ENCODE measurements around the gene CFAP65.

Gene CFAP65

DNA sequence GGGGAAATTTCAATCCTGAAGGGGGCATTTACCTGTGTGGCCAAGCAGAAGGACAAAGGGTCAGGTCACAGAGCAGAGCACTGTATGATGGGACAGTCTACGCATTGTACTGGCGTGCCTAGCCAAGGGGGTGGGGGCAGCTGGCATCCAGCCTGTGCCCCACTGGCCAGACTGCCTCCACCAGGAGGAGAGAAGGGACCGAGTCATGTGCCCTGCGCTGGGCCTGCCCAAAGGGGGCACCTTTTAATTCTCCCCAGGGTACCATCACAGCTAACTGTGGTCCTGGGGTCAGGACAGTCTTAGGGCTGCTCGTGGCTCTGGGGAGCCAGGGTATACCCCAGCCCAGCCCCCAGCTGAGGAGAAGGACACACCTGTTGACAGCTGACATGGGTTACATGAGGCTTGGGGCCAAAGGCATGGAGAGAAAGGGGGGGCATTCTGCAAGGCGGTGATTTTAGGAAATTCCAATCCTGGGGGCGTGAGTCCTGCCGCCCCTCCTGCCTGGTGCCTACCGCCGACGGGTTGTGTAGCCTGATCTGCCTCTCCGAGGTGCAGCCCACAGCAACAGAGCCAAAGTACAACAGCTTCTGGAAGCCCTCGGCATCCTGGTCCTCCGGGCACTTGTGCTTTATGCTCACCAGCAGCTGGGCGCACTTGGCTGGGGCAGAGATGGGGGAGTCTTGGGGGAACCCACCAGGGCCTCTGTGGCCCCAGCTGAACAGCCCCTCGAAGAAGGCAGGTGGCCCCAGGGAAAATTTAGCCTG, 11.0 kb downstream of the CFAP65 start:
- no peak for DNase-seq

GRCh38 chr2:219029829-219030165, 11.5 kb downstream of the CFAP65 start:
- peak; percentile 68 for DNase-seq

DNA sequence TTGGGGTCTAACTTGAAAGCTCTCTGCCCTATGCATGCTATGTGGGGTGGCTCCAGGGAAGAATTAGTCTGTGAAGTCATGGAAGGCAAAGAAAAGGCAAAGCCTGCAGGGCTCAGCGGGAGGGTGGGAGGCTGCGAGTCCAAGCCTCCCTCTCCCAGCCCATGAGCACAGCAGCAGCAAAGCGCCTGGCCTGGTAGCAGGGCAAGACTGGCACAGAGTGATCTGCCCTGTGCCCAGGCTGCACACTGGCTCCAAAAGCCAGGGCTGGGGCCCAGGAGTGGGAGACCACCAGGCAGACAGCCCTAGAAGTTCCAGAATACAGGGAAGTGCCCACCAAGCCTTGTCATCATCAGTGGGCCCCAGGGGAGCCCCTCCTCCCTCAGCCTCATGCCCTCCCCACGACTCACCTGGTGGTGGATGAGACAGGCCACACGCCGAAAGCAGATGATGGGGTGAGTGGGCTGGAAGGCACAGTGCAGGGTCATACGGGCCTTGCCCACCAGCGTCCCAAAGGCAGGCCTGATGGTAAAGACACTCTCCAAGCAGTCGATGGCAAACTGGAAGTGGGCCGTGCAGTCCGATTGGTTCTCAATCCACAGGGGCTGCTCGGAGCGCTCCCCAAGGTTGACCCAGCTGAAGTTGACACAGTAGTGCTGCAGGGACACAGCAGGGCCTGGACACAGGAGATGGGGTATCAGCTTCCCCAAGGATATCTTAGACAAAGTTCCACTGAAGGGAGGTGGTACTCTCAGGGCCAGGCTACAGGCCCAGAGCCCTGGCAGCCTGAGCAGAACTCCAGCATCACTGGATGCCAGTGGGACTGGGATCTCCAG, 12.1 kb downstream of the CFAP65 start:
- DNase-seq: no peak

DNA sequence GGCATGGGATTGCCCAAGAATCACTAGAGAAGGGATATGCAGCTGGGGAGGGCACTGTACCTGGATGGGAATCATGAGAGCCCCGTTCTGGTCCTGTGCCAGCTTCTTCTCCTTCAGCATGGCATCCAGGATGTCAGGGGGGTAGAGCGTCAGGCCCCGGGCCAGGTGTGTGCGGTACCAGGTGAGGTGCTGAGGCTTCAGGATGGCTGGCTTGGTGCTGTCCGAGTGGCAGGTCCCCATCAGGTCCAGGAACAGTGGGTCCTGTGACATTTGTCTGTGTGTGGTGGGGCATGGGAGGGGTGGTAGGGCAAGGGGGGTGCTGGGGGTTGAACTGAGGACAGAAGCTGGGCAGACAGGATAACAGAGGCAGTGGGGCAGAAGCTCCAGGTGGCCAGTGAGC, 13.2 kb downstream of the CFAP65 start:
- no peak for DNase-seq

- DNase-seq: no peak
Observed at GRCh38 chr2:219027511-219028055, 13.7 kb downstream of the CFAP65 start.

- DNase-seq: no peak
Observed at GRCh38 chr2:219026946-219027345, 14.4 kb downstream of the CFAP65 start.

GRCh38 chr2:219025637-219026585, 15.4 kb downstream of the CFAP65 start:
- no peak for DNase-seq

GRCh38 chr2:219024059-219024458, 17.3 kb downstream of the CFAP65 start:
- DNase-seq: no peak

- no peak for DNase-seq
Observed at GRCh38 chr2:219023045-219023605, 18.2 kb downstream of the CFAP65 start.

DNA sequence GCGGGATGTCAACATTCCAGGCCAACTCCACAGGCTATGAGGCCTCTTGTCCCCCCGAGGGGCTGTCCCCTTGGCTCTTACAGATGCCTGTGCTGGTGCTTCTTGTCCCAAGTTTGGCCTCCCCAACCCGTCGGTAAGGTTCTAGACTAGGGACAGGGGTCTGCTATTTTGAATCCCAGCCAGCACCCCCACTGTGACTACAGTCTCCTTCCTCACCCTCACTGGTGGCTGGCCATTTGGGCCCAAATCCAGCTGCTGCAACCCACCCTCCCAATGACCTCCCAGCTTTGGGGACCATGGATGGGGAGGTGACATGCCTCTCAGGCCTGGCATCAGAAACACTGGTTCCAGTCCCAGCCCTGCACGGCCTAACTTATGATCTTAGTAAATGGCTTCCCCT, 18.7 kb downstream of the CFAP65 start:
- no peak for DNase-seq

- no peak for DNase-seq
Observed at GRCh38 chr2:219022041-219022440, 19.3 kb downstream of the CFAP65 start.

- no peak for DNase-seq
Observed at GRCh38 chr2:219021591-219021990, 19.7 kb downstream of the CFAP65 start.

DNA sequence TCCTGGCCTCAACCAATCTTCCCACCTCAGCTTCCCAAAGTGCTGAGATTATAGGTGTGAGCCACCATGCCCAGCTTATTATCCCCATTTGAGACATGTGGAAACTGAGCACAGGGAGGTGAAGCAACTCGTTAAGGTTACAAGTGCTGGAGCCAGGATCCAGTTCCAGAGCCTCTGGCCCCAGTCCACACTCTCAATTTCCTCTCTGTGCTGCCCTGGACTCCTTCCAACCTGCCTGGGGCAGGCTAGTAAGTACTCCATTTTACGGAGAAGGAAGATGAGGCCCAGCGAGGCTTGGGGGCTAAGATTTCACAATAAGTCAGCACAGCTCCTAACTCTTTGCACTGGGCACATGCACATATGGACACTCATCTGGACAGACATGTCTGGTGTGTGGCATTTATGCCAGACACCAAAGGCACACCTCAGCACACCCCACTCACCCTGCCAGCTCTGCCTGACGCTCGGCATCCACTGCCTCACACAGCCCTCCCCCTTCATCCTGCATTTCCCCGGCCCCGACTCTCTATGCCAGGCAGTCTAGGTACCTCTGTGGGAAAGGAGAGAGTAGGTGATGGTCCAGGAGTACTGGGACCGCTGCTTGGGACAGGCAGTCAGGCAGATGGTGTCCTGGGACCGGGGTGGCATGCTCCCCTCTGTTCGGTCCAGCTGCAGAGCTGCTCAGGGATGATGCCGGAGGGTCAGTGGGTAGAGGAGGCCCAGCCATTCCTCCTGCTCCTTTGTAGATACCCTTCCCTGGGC, 20.5 kb downstream of the CFAP65 start:
- no peak for DNase-seq

DNA sequence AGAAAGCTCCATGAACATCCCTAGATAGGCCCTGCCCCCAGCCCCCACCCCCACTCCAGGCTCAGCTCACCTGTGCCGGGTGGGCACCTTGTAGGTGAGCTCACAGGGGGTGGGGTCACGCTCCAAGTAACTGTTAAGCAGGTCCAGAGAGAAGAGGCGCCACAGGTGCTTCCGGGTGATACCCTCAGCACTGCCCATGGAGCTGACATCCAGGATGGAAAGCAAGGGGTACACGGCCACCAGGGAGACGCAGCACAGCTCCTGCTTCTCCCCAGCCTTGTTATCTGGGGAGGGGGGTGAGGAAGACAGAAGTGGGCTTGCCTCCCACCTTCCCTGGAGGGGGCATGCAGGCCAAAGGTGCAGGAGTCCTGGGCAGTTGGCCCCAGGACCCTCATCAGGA, 21.9 kb downstream of the CFAP65 start:
- DNase-seq: no peak

- DNase-seq: no peak
Observed at GRCh38 chr2:219018726-219019125, 22.6 kb downstream of the CFAP65 start.

GRCh38 chr2:219018286-219018685, 23.0 kb downstream of the CFAP65 start:
- DNase-seq: no peak

- no peak for DNase-seq
Observed at GRCh38 chr2:219017201-219017931, 23.9 kb downstream of the CFAP65 start.

DNA sequence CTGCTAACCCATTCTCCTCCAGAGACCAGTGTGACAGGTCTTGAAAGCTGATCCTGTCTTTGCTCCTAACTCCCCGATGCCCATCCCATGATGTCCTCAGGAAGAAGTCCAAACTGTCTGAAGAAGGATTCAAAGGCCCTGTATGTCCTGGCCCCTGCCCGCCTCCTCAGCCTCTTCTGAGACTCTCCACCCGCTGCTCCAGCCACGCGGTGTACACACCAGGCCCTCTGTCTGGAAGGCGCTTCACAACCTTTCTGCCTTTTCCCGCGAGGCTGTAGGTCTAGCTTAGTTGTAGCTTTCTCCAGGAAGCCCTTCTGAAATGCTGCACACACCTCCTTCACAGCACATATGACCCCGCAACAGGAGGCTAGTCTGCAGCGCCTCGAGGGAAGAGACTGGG, 24.6 kb downstream of the CFAP65 start:
- no peak for DNase-seq

- no peak for DNase-seq
Observed at GRCh38 chr2:219010873-219011272, 30.4 kb downstream of the CFAP65 start.

GRCh38 chr2:219010162-219010756, 31.1 kb downstream of the CFAP65 start:
- DNase-seq: no peak

GRCh38 chr2:219009294-219009693, 32.0 kb downstream of the CFAP65 start:
- DNase-seq: no peak
